PC-9 (cell line): ENCODE data around the gene SMARCA2.

Source experiments
- CTCF ChIP-seq: fragments of 200-600 bp; sonication (generic); conservative IDR thresholded peaks from 2 replicates; pipeline ENCODE4 v1.6.1; 2017; ENCODE audit warnings: mixed run types, antibody characterized with exemption, mild to moderate bottlenecking, moderate library complexity
- EZH2 ChIP-seq: fragments of 200-600 bp; sonication (generic); IDR thresholded peaks from 2 replicates; pipeline ENCODE4 v1.8.0; 2017; ENCODE audit warnings: antibody characterized with exemption, low read depth

GRCh38 chr9:2019723-2020122 lies 4.6 kb downstream of the SMARCA2 start:
- TF ChIP-seq CTCF = no peak
- no peak for TF ChIP-seq EZH2
